Activated CD4-positive, alpha-beta T cell treated with anti-CD3 and anti-CD28 coated beads for 1 hour (primary cell): ENCODE results near the gene PRKCH.

Source experiments
- DNase-seq: peaks from one replicate; pipeline ENCODE4 v3.0.0-alpha.2; 2020

PRKCH gene

GRCh38 chr14:61499991-61500390 lies 178.6 kb downstream of the PRKCH start:
- no peak for DNase-seq

DNA sequence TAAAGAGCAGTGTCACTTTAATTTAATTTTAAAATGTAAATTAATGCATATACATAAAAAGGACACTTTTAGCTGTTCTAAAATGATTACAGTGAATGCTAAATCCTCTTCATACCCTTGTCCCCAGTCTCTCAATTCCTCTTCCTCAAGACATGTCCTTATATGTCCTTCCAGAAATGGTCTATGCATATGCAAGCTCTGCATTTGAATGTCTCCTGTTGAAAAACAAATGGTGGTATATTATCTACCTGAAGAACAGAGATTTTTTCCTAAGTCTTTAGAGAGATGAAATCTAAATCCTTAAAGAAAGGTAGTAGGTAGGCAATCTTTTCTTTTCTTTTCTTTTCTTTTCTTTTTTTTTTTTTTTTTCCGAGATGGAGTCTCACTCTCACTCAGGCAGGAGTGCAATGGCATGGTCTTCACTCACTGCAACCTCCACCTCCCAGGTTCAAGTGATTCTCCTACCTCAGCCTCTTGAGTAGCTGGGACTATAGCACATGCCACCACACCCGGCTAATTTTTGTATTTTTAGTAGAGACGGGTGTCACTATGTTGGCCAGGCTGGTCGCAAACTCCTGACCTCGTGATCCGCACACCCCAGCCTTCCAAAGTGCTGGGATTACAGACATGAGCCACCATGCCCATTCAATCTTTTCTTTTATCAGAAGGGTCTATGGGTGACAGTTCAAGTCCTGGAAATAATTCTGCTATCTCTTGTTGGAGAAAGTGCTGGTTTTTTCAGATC lies 180.5 kb downstream of the PRKCH start:
- no peak for DNase-seq

DNA sequence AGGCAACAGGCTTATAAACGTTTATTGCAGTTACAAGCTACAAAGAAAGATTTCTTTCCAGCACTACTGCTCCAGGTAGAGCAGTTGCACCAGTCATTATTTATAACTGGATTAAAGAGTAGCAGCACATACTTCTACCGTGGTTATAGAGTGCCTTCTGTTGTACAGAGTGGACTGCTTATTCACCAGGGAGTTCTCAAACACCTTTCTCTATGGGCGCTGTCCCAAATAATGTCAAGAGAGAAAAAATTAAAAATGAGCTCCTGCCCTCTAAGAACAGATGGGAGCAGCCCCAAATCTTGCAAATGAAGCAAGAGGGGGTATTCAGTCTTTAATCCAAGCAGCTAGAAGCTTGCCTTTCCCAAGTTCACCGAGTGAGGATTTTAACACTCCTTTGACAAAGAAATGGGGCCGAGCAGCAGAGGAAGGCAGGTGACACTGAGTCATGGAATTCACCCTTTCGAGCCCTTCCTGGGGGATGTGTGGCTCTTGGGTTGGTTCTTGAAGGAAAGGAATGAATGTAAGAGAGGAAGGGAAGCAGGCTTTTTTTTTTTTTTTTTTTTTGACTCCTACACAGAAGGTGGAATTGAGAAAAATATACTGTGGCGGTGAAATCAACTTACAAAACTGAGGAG lies 181.2 kb downstream of the PRKCH start:
- DNase-seq, result no peak

DNA sequence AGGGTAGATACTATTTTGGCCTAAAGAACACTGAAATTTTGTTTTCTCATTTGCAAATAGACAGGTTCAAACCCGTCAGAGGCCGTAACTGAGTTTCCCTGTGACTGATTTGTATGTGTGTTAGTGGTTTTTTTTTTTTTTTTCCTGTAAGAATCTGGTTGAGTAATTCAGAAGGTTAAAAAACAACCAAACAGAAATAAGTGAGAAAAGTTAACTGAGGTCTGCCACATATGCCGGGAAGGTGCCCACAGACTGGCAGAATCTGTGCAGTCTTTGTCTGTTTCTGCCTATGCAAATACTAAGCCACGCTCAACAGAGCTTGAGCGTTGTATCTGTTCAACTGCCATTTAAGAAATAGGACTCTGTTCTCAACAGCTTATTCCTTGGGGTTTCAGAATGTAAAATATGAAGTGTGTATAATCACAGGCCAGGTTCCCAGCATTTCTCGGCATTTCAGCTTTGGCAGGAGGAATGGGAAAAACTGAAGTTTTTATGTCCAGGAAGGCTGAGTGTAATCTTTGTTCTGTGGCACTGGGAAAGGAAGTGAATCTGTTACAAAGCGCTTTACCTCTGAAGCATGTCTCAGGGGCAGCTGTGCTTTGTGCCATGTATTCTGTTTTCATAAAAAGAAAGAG lies 181.9 kb downstream of the PRKCH start:
- peak; percentile 48 for DNase-seq

GRCh38 chr14:61504901-61505300 lies 183.5 kb downstream of the PRKCH start:
- DNase-seq, result no peak

DNA sequence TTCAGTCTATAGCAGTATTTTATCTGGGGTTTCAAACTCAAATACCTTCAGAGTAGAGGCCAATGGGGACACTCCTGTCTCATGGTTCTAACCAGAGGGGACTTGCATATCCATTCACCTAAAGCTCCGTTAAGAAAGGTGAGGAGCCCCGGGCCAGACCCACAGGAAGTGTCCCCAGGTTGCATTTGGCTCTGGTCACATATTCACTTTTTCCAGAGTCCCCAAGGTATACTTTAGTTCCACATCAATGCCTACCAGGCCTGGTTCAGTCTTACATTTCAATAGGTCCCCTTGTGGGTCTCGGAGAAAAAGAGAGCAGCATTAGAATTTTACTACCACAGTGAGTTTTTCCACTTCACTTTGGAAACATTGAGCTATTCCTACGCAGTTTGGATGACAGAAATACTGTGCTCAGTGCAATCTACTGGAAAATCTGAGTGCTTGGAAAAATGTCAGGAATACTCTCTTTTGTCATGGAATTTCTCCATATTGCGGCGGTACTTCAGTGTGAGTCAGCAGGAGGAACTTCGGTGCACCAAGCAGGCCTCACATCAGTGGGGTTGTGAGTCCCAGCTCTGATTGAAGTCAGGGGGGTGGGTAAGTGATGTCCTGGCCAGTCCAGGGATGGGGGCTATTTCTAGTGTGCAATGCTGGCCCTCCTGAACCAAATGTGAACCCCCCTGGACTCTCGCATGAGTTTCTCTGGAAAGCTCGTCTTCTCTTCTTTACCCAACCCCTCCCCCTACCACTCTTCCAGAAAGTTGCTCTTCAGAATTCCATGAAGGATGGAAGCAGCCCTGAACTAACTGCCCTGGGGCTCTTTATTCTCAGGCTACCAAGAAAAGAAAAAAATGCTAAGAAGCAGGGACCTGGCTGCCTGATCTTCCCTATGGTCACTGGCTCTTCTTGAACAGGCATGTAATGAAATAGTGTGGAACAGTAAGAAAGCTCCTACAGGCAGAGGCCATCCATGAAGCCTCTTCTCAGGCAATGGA lies 184.7 kb downstream of the PRKCH start:
- no peak for DNase-seq

DNA sequence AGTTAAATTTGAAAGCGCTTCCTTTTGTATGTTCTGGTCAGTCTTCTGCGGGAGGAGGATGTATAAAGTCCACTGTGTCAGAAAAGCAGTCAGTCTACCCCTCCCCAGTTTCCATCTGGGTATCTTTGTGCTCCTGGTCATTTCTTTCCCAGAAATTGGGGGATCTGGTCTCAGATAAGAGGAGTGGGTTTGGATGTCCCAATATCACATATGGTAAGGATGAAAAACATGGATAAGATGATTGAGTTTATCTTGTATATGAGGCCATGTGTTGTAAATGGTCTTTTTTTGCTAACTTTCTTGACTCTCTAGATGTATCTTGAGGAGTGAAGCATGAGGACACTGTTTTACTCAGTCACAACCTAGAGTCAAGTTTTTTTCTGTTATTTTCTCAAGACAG lies 187.1 kb downstream of the PRKCH start:
- DNase-seq, result no peak

DNA sequence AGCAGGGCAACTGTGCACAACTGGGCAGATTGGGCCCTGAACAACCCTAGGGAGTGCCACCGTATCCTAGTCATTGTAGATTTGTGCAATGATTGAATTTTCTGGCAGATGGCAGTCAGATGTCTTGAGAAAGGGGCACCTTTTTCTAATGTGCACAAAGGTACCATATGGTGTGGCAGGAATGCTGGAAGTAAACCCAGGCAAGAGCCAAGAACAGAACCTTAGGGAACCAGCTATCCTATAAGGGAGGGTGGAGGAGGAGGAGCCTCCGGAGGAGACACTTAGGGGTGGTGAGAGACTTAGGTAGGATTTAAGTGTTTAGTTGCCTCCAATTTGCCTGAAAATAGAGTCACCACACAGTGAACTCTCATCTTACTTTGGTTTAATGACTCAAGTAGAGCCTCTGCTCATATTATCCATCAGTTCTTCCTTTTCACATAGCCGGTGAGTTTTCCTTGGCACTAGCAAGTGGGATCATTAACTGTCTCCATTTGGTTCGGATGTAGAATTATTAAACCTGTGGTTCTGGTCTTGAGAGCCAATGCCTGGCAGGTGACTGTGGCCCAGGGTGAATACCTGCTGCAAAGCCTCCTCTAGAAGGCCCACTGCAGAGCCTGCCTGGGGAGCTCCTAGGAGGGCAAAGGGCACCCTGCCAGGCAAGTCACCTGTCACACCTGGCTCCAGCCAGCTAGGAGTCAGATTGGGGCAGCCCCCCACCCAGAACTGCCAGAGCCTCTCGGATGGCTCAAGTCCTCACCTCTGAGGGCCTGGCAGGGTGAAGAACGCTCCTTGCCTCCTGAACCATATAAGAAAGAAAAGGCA lies 189.6 kb downstream of the PRKCH start:
- no peak for DNase-seq

DNA sequence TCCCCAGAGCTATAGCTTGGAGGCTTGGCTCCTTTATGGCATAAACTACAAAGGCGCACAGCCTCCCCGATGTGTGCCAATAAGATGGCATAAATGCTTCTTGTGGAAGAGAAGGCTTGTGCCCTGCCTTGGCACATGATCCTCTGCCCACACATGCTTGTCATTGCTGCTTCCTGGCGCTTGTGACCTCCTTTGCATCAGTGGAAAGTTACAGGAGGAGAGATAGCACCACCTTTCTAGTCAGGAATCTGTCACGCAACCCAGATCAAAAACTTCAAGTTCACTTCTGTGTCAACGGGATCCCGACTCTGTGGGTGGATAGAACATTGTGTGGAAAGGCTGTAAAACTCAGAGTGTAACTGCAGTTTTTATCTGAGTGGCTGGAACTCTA lies 190.2 kb downstream of the PRKCH start:
- peak; percentile 40 for DNase-seq

- no peak for DNase-seq
These were observed 190.9 kb downstream of the PRKCH start for GRCh38 chr14:61512026-61512834.

DNA sequence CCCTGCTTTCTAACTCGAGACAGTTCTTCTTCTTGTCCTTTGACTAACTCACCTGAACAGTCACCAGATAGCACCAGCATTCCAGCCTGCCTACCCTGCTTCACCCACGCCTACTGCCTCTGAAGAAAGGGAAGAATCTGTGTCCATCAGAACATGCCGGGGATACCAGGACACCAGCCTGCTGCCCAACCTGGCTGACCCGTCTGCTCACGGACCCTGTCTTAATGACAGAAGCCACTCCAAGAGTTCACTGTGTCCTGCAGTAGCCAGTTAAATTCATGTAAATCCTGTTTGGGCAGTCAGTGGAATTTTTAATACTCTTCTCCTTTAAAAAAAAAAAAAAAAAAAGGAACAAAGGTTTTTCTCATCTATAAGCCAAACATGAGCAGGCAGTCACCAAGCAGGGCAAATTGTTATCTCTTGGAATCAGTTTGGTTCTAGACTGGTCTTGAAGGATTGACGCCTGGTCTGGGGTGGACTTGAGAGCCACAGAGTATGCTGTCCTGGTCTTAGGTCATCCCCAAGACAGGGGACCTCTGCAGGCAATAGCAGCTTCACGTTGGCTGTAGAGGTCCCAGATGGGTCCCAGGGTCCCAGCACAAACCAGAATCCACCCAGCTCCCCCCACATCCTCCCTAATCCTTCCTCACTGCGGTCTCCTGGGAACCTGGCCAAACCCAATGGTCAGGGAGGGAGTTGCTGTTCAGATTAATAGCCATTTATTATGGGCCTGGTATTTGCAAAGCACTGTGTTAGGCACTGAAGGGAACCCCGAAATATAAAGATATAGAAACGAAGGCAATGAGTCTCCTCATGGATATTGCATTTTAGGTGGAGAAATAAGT lies 192.8 kb downstream of the PRKCH start:
- DNase-seq, result no peak

DNA sequence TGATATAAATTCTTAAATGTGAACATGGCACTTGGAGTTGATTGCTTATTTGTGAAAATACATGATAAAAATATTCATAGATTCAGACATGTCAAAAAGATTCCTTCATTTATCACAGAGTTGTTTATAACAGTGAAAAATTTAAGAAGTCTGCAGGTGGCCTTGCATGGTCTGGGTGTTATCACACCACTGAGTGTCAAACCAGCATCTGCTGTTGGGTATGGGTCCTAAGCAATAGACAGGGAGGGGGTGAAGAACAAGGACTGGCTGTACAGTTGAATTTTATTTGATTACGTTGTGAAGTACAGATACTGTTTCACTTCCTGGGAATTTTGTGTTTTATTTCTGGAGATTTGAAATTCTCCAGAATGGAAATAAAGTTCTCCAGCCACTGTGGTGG lies 193.5 kb downstream of the PRKCH start:
- DNase-seq, result no peak

GRCh38 chr14:61515436-61516117 lies 194.2 kb downstream of the PRKCH start:
- no peak for DNase-seq

DNA sequence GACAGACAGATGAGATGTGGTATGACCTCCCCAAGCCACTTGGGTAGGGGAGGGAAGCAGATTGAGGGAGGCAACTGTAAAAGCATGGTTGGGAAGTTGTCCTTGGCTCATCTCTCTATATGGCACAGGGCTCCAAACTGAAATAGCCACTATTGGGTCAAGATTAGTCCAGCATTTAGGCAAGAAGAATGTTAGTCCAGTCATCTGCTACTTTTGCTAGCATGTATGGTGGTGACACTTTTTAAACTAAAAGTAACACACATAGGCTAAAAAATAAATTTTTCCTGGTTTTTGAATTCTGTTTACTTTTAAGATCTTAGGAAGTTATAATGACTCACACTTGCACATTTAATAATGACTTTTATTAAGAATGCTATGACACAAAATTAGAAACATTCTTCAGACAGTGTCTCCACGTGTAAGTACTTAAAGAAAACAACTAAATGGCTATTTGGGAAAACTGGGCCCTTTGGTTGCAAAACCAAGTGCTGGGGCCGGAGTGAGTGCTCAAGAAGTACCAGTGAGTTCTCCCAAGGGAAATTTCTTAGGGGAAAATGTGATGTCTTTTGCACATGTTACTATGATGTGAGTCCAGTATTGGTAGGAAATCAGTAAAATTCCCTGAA lies 194.9 kb downstream of the PRKCH start:
- no peak for DNase-seq

- DNase-seq, result no peak
These were observed 195.7 kb downstream of the PRKCH start for GRCh38 chr14:61516964-61517653.

DNA sequence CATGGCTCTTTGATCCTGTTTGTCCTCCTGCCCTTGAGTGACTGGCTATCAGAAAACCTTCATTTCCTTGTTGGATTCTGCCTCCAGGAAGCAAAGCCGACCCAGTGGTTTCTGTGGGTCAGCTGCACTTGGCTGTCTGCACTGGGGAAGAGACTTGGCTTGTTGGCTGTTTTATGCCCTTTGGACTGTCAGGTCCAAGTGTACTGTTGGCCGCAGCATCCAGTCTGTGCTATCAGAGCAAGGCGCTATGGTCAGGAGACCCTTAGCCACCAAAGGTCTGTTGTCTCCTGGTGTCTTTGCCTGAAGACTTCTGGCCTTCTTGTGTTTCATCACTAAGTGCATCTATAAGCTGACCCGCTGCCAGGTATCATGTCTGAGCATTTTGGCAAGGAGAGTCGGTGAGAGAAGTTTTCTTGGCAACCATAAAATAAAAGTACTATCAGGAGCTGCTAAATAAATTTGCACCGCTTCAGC lies 196.6 kb downstream of the PRKCH start:
- DNase-seq, result no peak

DNA sequence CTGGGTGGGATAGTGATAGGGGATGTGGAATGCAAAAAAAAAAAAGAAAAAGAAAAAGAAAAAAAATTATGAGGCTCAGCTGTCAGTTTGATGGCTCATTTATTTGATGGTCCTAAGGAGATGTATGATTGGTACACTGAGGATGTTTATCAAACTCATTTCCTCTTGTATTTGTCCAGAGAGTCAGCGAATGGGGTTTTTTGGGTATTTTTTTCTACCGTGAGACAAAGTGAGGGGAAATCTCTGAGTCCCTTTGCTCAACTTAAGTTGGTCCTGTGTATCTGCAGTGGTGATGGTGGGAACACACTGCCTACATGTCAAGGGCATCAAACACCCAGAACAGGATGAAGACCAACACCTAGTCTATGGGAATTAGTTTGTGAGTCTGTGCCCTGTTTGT lies 197.0 kb downstream of the PRKCH start:
- DNase-seq, result no peak

DNA sequence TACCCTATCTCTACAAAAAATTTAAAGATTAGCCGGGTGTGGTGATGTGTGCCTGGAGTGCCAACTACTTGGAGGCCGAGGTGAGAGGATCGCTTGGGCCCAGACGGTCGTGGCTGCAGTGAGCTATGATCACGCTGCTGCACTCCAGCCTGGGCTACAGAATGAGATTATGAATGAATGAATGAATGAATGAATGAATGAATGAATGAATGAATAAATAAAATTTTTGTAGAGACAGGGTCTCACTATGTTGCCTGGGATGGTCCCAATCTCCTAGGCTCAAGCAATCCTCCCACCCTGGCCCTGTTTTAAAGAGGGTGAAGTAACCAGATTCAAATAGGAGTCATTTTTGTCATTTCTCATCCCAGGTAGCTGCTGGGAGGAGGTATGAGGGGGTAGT lies 197.7 kb downstream of the PRKCH start:
- DNase-seq, result no peak
